GM21390 (cell line): ENCODE measurements around the gene ANAPC13.

Source experiments
- ATAC-seq: cut with Tn5 transposase; IDR thresholded peaks from one replicate; pipeline ENCODE4 v1.9.1; 2021; ENCODE audit not compliant: unreplicated experiment

Gene ANAPC13

DNA sequence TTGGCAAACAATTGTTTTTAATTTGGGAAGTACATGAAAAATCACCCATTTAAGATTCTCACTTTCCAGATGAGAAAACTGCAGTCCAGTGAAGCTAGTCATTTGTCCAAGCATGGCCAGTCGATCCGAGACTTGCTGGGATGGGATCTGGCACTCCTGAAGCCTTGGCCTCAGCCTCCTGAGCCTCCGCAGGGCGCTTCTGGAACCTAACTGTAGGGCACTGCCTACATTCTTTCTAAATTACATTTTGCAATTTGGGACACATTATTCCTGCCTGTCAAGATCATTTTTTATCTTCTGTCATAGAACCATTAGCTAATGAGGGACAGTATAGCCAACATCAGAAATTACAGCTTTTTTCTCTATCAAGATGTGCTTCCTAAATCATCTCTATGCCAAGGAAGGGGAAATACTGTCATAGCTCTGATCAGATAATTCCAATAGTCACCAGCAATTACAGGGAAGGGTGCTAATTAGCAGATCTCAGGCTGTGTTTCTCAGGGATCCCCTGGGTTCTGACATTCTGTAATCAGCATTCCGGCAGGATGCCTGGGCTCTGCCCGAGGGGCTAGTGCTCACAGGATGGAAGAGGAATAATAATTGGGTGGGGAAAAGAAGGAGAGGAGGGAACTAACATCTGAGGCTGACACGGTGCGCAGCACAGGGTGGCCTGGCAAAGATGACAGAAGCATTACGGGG lies 28.3 kb downstream of the ANAPC13 start:
- no peak for ATAC-seq

DNA sequence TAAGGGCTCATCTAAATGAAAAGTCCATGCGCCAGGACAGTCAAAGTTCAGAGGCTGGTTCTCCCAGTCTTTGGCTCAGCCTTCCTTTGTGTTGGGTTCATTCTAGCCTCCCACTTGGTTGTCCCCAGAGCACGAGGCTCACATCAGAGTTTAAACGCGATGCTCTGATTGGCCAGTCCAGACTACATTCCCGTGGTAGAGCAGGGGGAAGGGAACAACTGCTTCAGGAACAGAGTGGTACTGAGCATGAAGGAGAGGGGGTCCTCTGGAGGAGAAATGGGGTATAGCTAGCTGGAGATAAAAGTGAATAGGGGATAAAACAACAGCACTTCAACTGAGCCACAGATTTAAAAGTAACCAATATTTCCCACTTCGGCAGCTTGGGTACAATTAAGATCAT lies 32.2 kb downstream of the ANAPC13 start:
- ATAC-seq: no peak

DNA sequence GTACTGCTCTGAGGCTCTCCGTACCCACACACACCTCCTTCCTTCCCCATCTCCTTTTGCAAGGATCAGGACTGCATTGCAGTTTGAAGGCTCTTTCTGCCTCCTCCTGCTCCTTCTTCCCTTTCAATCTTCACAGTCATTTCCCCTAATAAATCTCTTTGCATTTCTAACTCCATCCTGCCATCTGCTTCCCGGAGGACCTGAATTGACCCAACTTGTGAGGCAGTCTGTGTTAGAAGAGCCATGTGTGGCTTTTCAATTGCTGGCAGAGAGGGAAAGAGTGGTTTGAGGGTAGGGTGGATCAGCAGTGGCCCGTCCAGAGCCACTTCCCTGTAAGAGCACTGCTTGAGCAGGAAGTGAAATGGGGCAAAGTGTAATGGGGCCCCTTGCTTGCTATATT lies 35.8 kb downstream of the ANAPC13 start:
- ATAC-seq: no peak

DNA sequence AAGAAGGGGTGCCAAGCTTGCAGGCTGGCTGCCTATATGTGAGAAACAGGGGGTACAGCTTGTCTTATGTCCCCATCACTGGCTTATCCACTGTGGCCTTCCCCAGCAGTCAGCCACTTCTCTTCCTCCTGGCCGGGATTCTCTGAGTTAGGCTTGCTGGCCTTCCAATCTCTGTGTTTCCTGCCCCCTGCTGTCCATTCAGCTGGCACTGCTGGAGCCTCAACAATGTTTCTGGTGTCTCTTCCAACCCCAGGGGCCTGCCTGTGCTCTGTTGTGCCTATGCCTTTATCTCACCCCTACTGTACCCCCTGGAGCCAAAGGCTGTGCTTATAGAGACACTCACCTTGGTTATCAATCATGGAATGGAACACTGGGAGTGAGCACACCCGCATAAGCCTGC lies 36.5 kb downstream of the ANAPC13 start:
- no peak for ATAC-seq

DNA sequence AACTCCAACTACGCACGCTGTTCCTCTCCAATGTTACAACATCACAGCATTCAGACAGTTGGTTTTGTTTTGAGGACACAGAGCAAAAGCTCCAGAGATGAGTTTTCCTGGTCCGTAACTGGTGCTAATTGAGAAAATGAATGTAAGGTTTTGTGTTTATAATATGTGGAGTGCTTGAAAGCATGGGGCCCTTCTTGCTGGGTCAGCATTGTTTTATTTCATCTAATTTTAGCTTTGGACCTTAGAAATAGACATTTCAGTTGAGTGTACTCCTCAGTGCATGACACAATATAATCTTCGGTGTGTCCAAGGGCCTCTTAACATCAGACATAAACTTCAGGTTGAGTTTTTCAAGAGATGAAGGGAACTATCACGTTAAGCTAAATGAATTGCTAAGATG lies 37.1 kb downstream of the ANAPC13 start:
- no peak for ATAC-seq

DNA sequence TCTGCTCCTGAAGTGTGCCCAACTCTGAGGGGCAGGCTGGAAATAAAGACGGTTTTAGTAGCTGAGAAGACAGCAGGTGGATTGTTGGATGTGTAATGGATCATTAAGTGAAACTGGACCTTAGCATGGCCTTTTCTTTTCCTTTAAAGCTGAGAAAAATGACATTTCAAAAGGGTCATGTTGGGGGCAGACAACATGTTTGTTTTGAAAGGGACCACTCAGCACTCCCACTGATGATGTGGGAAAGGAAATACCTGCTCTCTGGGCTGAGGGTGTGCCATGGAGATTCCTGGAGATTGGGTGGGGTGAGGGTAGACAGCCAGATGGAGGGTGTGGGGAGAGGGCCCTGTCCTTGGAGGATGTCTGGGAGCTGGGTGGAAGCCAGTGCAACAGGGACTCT lies 38.4 kb downstream of the ANAPC13 start:
- no peak for ATAC-seq

DNA sequence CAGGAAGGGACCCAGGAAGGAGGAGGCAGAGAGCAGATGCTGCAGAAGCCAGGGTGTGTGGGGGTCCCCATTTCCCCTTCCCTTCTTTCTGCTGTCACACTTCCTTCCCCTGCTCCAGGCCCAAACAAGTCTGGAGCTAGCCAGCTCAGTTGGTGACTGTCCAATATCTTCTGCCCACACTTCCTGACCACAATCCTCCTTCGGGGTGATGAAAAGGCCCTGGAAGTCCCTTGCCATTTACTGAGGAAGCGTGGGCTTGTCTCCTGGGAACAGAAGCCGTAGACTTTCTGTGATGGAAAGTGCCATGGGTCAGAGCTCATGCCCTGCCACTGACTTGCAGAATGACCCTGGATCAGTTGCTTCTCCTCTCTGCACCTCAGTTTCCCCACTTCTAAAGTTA lies 39.0 kb downstream of the ANAPC13 start:
- no peak for ATAC-seq

DNA sequence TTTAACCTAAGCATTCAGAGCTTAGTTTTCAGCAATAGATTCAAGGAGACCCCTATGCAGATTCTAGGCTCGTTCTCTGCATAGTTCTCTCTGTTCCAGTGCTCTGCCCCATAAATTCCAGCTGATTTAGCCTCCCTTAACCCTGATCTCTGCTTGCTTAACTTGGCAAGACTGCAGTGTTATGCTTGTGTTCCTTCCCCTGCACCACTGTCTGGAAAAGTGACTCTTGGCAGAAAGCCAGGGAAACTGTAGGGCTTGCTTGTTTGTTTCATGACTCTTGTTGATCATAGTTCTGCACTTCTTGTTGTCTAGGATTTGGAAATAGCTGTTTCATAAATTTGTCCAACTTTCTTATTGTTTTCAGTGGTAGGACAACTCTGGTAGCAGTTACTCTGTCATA lies 40.1 kb downstream of the ANAPC13 start:
- no peak for ATAC-seq

DNA sequence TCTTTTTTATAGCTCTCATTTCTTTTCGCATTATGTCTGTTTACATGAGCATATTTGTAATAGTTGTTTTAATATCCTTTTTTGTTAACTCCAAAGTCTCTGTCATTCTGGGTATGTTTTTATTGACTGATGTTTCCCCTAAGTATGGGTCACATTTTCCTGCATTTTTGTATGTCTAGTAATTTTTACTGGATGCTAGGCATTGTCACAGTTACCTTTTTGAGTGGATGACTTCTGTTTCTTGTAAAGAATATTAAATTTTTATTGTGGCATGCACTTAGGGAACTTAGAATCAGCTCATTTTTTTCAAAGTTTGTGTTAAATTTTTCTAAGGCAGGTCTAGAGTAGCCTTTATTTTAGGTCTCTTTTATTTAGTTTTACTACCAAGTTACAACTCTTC lies 40.7 kb downstream of the ANAPC13 start:
- ATAC-seq: no peak

DNA sequence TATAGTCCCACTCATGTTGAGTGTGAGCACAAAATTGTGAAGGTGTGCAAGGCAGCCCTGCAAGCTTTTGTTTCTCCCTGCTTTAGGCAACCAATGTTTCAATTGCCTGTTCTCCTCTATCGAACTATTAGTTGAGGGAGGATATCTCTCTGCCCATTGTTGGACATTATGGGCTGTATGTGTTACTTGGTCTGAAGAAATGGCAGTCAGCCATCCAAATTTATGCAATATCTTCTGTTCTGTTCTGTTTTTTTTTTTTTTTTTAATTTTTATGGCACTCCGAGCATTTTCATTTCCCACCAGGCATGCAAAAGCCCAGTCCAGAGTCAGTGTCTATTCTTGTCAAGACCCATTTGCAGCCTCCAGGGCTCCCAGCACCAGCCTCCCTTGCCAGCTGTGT lies 44.0 kb downstream of the ANAPC13 start:
- ATAC-seq: no peak

DNA sequence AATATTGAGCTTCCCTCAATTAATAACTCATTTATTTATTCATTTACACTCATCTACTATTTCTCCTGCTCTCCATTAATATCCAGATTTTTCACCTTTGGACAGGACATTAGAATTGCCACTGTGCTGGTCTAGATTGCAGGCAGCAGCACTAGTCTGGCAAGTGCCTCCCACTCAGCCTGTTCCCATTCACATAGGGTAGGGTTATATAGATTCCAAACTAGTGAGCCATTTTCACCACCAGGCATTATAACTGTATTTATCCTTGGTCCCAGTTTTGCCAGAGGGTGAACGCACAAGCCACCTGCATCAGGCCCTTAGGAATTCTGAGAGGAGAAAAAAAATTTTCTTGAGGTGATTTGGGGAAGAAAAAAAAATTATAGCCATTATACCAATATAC lies 44.5 kb downstream of the ANAPC13 start:
- ATAC-seq: no peak

DNA sequence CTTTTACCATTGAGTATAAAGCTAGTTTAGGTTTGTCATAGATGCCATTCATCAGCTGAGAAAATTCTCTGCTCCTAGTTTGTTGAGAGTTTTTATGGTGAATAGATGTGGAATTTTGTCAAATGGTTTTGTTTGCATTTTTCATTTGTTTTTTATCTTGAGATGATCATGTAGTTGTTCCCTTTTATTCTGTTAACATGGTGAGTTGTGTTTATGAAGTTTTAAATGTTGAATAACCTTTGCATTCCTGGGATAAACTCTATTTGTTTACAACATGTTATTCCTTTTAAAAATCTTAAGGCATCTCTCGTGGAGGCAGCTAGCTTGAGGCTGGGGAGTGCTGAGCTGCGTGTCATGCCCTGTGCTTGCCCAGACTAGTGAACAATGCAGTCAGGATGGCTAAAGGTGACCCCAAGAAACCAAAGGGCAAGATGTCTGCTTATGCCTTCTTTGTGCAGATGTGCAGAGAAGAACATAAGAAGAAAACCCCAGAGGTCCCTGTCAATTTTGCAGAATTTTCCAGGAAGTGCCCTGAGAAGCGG lies 48.5 kb downstream of the ANAPC13 start:
- ATAC-seq: no peak

DNA sequence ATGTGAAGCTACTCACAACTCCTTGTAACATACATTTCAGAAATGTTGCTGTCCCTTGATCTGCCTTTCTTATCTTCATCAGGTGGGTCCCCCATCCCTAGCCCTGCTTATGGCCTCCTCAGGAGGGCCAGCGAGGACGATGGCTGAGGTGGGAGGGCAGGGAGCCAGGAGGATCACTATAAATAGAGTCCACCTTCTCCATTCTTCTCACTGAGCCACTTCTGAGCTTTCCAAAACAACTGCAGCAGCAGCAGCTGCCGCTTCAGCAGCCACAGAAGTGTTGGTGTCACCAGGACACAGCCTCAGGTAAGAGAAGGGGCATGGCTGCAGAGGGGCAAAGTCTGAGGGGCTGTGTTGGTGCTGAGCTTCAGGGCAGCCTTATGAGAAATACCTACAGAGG lies 53.5 kb downstream of the ANAPC13 start:
- no peak for ATAC-seq

DNA sequence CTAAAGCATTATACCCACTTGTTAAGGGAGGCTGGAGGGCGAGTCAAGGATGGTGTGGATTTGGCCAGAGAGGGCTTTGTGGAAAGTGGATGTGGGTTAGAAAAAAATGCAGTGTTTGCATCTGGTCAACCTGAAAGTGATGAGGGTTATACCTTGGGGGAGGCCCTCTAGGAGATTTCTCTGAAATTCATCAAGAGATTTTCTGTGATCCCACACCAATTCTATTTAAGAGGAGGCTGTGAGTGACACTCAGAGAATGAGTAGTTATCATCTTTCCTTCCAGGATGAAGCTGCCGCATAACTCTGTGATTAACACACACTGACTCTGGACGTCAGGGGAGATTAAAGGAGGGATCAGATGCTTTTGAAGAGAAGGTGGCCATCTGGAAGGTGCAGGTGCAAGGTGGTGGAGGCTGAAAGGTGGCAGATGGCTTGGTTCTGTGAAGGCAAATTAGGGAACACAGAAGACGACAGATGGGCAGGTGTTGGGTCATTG lies 54.8 kb downstream of the ANAPC13 start:
- ATAC-seq: no peak

DNA sequence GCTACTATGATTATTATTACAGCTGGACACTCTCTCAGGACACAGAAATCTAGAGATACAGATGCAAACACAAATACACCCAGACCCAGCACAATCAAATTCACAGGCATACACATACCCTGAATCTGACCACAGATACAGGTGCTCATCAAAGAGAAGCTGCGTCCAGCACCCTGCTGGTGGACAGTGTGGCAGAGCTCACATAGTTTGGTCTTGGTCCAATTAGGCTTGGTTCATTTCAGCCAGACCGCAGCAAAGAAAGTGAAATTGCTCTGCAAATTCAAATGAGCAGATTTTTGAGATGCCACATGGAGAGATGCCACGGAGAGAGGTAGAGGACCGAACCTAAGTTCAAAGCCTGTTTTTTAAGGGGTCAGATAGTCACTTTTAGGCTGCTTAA lies 55.6 kb downstream of the ANAPC13 start:
- ATAC-seq: no peak

DNA sequence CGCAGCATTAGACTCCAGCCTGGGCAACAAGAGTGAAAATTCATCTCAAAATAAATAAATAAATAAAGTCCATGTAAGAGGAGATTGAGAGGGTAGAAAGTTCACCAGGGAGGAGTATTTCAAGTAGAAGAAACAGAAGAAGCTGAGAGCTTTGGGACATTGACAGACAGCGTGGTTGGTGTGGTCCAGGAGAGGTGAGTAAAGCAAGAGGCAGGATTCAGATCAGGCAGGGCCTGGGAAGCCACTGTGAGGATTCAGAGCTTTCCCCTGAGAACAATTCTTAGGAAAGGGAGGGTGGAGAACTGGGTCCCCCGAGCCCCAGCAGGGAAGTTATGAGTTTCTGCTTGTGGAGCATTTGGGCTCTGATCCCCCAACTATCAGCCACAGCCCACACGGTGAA lies 57.4 kb downstream of the ANAPC13 start:
- ATAC-seq: no peak
